M059J (cell line): ENCODE data around the gene OR2H1. TPM values are rescaled to one million over a fixed set of nuclear protein-coding genes. Genes with fewer than 3 reads are reported as not detected.
A peak's percentile ranks its signal among the peaks of the same experiment; 100 is the strongest.

Source experiments
- DNase-seq: peaks from one replicate; pipeline ENCODE4 v3.0.0-alpha.2; 2012; ENCODE audit warnings: low read depth
- total RNA-seq: library from RNA; depleted of rRNA; stranded (reverse); fragments of >200 nt; shearing (Covaris generic); gene quantifications from 2 replicates; pipeline ENCODE4 v1.2.3, GENCODE V29; 2014

Gene OR2H1
- total RNA-seq, 1 experiment from 2014 or later, result not detected

GRCh38 chr6:29483186-29483585 is 26.2 kb downstream of the OR2H1 start:
- DNase-seq, result no peak

- no peak for DNase-seq
Observed at GRCh38 chr6:29483735-29484134, 26.8 kb downstream of the OR2H1 start.

- no peak for DNase-seq
Observed at GRCh38 chr6:29486577-29486976, 29.6 kb downstream of the OR2H1 start.

GRCh38 chr6:29487131-29487530 is 30.2 kb downstream of the OR2H1 start:
- no peak for DNase-seq

- no peak for DNase-seq
Observed at GRCh38 chr6:29487660-29488059, 30.7 kb downstream of the OR2H1 start, which contains the start of gene MAS1L. TSS of gene MAS1L (minus strand) at chr6:29487956. CDS start at chr6:29487902, 54 bp downstream.

GRCh38 chr6:29488874-29489273 is 31.9 kb downstream of the OR2H1 start:
- DNase-seq, result no peak

GRCh38 chr6:29489286-29489685 is 32.3 kb downstream of the OR2H1 start:
- no peak for DNase-seq

- no peak for DNase-seq
Observed at GRCh38 chr6:29490055-29490454, 33.1 kb downstream of the OR2H1 start.

- no peak for DNase-seq
Observed at GRCh38 chr6:29490552-29490951, 33.6 kb downstream of the OR2H1 start.

GRCh38 chr6:29491574-29491973 is 34.6 kb downstream of the OR2H1 start:
- no peak for DNase-seq

GRCh38 chr6:29493261-29493660 is 36.3 kb downstream of the OR2H1 start:
- DNase-seq, result no peak

GRCh38 chr6:29494131-29494530 is 37.2 kb downstream of the OR2H1 start:
- DNase-seq, result no peak

GRCh38 chr6:29495571-29495970 is 38.6 kb downstream of the OR2H1 start:
- no peak for DNase-seq

GRCh38 chr6:29496961-29497360 is 40.0 kb downstream of the OR2H1 start:
- DNase-seq, result no peak

- no peak for DNase-seq
Observed at GRCh38 chr6:29499704-29500103, 42.7 kb downstream of the OR2H1 start.

GRCh38 chr6:29500594-29500993 is 43.6 kb downstream of the OR2H1 start:
- no peak for DNase-seq

GRCh38 chr6:29501106-29501505 is 44.2 kb downstream of the OR2H1 start:
- DNase-seq, result no peak

- DNase-seq, result peak; percentile 51
Observed at GRCh38 chr6:29502181-29502580, 45.2 kb downstream of the OR2H1 start.

- peak; percentile 94 for DNase-seq
Observed at GRCh38 chr6:29502597-29502996, 45.6 kb downstream of the OR2H1 start.

GRCh38 chr6:29504961-29505360 is 48.0 kb downstream of the OR2H1 start:
- DNase-seq, result peak; percentile 18

GRCh38 chr6:29505808-29506207 is 48.9 kb downstream of the OR2H1 start:
- no peak for DNase-seq

GRCh38 chr6:29506446-29507067 is 49.6 kb downstream of the OR2H1 start:
- DNase-seq, result no peak

- DNase-seq, result no peak
Observed at GRCh38 chr6:29507319-29507718, 50.4 kb downstream of the OR2H1 start.

GRCh38 chr6:29509239-29509638 is 52.3 kb downstream of the OR2H1 start:
- DNase-seq, result no peak
